PC-9 (cell line): ENCODE data around the gene STRADA. TPM values are rescaled to one million over a fixed set of nuclear protein-coding genes. Genes with fewer than 3 reads are reported as not detected.

Experiments used
- BruUV-seq: library from RNA; stranded (reverse); fragments of 400-500 nt; replicated peaks from 2 replicates; lab custom pipeline; 2021; lab: Mats Ljungman, UMichigan
- CTCF ChIA-PET: fragments of 300-600 bp; sonication (Branson Sonifier 250); formaldehyde crosslinking; loops from one replicate; lab custom pipeline; 2022; ENCODE audit warnings: antibody characterized with exemption; lab: Charles Lee
- POLR2A ChIA-PET: fragments of 300-600 bp; sonication (Branson Sonifier 250); formaldehyde crosslinking; loops from one replicate; lab custom pipeline; 2022; ENCODE audit warnings: antibody characterized with exemption; ENCODE audit not compliant: unreplicated experiment; lab: Charles Lee
- DNase-seq, 2 experiments: peaks; one replicate each; pipeline versions ENCODE4 v3.0.0 to v3.0.0-alpha.2; 2015 to 2022; ENCODE audit warnings: mixed read lengths in 1 of 2
- H2AFZ ChIP-seq: fragments of 200-600 bp; sonication (generic); 2 replicates; pipeline ENCODE4 v1.8.1; 2017; ENCODE audit warnings: antibody characterized with exemption
- H3F3A ChIP-seq: fragments of 200-600 bp; sonication (generic); 2 replicates; pipeline ENCODE4 v1.8.1; 2017; ENCODE audit warnings: antibody characterized with exemption, mild to moderate bottlenecking, low read depth; ENCODE audit not compliant: insufficient read depth
- H3K27ac ChIP-seq: fragments of 200-600 bp; sonication (generic); 2 replicates; pipeline ENCODE4 v1.6.1; 2016; ENCODE audit warnings: mixed run types
- H3K27me3 ChIP-seq: fragments of 200-600 bp; sonication (generic); 2 replicates; pipeline ENCODE4 v1.6.1; 2016; ENCODE audit warnings: low read depth, mixed run types; ENCODE audit not compliant: insufficient read depth
- H3K36me3 ChIP-seq: fragments of 200-600 bp; sonication (generic); 2 replicates; pipeline ENCODE4 v1.6.1; 2016; ENCODE audit warnings: low read depth, mixed run types
- H3K4me1 ChIP-seq: fragments of 200-600 bp; sonication (generic); replicated peaks from 2 replicates; pipeline ENCODE4 v1.6.1; 2016; ENCODE audit warnings: mixed run types; ENCODE audit not compliant: insufficient read depth
- H3K4me2 ChIP-seq: fragments of 200-600 bp; sonication (generic); 2 replicates; pipeline ENCODE4 v1.6.1; 2017; ENCODE audit warnings: mixed run types
- H3K4me3 ChIP-seq: fragments of 200-600 bp; sonication (generic); 2 replicates; pipeline ENCODE4 v1.6.1; 2016; ENCODE audit warnings: mixed run types
- H3K79me2 ChIP-seq: fragments of 200-600 bp; sonication (generic); 2 replicates; pipeline ENCODE4 v1.6.1; 2017; ENCODE audit warnings: low read depth, mixed run types
- H3K9me2 ChIP-seq: fragments of 200-600 bp; sonication (generic); 2 replicates; pipeline ENCODE4 v1.8.1; 2017; ENCODE audit warnings: mild to moderate bottlenecking; ENCODE audit not compliant: insufficient read depth
- H3K9me3 ChIP-seq: fragments of 200-600 bp; sonication (generic); 2 replicates; pipeline ENCODE4 v1.8.1; 2016; ENCODE audit warnings: low read depth; ENCODE audit not compliant: insufficient read depth
- H4K20me1 ChIP-seq: fragments of 200-600 bp; sonication (generic); 2 replicates; pipeline ENCODE4 v1.8.1; 2017; ENCODE audit not compliant: insufficient read depth
- CTCF ChIP-seq: fragments of 200-600 bp; sonication (generic); conservative IDR thresholded peaks from 2 replicates; pipeline ENCODE4 v1.6.1; 2017; ENCODE audit warnings: mixed run types, antibody characterized with exemption, mild to moderate bottlenecking, moderate library complexity
- EZH2 ChIP-seq: fragments of 200-600 bp; sonication (generic); IDR thresholded peaks from 2 replicates; pipeline ENCODE4 v1.8.0; 2017; ENCODE audit warnings: antibody characterized with exemption, low read depth
- intact Hi-C: fragments of 100-400 bp; cut with micrococcal nuclease; formaldehyde crosslinking; loops from one replicate; pipeline ENCODE4 v1.10.0; 2022; ENCODE audit not compliant: unreplicated experiment
- total RNA-seq: library from RNA; stranded (reverse); gene quantifications from 2 replicates; pipeline ENCODE4 v1.2.3, GENCODE V29; 2021

STRADA gene
- total RNA-seq, 1 experiment from 2014 or later = 28.8 TPM

GRCh38 chr17:63709110-63709509, 32.5 kb downstream of the STRADA start:
- Histone ChIP-seq H3K27me3 (no peaks in the 10 kb centered on the region), H3K9me2 (no peaks in the 10 kb centered on the region), H2AFZ (no peak overlapping the region), H3K4me2 (no peak overlapping the region), H3K79me2 (no peaks in the 10 kb centered on the region), H3K4me3 (no peak overlapping the region), H3K9me3 (no peaks in the 10 kb centered on the region), H3F3A (no peaks in the 10 kb centered on the region), H3K27ac (no peak overlapping the region), H3K4me1 (no peaks in the 10 kb centered on the region), H3K36me3 (no peaks in the 10 kb centered on the region), H4K20me1 (no peaks in the 10 kb centered on the region)
- ChIA-PET CTCF (no interaction called here), POLR2A (no interaction called here)
- no peak for TF ChIP-seq CTCF
- TF ChIP-seq EZH2 = no peak
- BruUV-seq = no TSS peak
- intact Hi-C loops = no loop called here
- no peak for DNase-seq

GRCh38 chr17:63707151-63707550, 34.4 kb downstream of the STRADA start:
- no TSS peak for BruUV-seq

DNA sequence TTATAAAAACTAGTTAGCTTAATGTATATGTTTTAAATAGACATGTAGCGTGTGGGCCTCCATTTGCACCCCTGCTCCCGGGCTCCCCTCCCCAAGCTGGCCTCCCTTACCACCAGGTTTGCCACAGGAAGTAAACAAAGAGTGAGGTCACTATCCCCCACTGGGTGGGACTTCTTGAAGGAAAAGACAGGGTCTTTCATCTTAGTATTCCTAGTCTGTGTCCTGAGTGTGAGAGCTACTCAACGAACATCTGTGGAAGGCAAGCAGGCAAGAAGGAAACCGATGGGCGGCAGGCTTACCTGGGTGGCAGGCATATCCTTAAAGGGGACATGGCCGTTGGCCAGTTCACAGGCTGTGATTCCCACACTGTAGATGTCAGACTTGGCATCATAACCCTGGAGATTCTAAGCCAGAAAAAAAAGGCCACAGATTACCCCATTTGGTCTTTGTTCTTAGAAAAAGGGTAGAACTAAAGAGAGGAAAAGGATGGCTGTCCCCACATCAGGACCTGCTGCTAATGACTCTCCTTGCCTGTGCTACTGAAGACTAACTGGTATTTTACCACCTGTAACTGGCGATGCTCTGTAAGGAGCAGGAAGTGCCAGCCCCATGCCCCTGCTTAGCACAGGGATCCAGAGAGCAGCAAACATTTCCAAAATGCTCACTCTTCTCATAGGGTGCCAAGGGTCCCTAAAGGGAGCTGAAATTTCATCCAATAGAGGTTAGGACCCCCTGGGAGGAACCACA, 35.1 kb downstream of the STRADA start:
- no peak for DNase-seq
- H4K20me1 ChIP-seq = no peaks in the 10 kb centered on the region
- no peaks in the 10 kb centered on the region for H3K9me3 ChIP-seq
- H3K4me2 ChIP-seq = no peak overlapping the region
- no peaks in the 10 kb centered on the region for H3K9me2 ChIP-seq
- H3K79me2 ChIP-seq = no peaks in the 10 kb centered on the region
- no peak overlapping the region for H3K27ac ChIP-seq
- TF ChIP-seq EZH2 = no peak
- TF ChIP-seq CTCF = no peak
- peaks cover 11% of the 10 kb centered on the region for H3F3A ChIP-seq
- intact Hi-C loops = no loop called here
- H3K36me3 ChIP-seq = no peaks in the 10 kb centered on the region
- POLR2A ChIA-PET = interaction anchor here (0.6 kb wide), 1 partner anchor 14 kb away, joined by 3 read pairs; no protein-coding TSS in a partner anchor
- CTCF ChIA-PET = no interaction called here
- no TSS peak for BruUV-seq
- no peak overlapping the region for H3K4me3 ChIP-seq
- H3K27me3 ChIP-seq = no peaks in the 10 kb centered on the region
- no peaks in the 10 kb centered on the region for H3K4me1 ChIP-seq
- no peak overlapping the region for H2AFZ ChIP-seq

More at GRCh38 chr17:63707151-63707550, 34.4 kb downstream of the STRADA start:
- intact Hi-C loops = no loop called here
- CTCF ChIA-PET = no interaction called here
- H3K27ac ChIP-seq = no peak overlapping the region
- H3K9me3 ChIP-seq = no peaks in the 10 kb centered on the region
- H3K4me2 ChIP-seq = no peak overlapping the region
- H3K4me3 ChIP-seq = no peak overlapping the region
- POLR2A ChIA-PET = no interaction called here
- no peak for DNase-seq
- H3K27me3 ChIP-seq = no peaks in the 10 kb centered on the region
- no peaks in the 10 kb centered on the region for H3K9me2 ChIP-seq
- H3K36me3 ChIP-seq = no peaks in the 10 kb centered on the region
- no peak overlapping the region for H2AFZ ChIP-seq
- peaks cover 10% of the 10 kb centered on the region; the same call in 1 of the 2 replicates for H3F3A ChIP-seq
- H3K79me2 ChIP-seq = no peaks in the 10 kb centered on the region
- no peaks in the 10 kb centered on the region for H3K4me1 ChIP-seq
- no peaks in the 10 kb centered on the region for H4K20me1 ChIP-seq
- no peak for TF ChIP-seq EZH2
- TF ChIP-seq CTCF = no peak
